Body of pancreas (tissue), 4 donors: ENCODE data around the gene FBN1.

Experiments used
- POLR2A ChIP-seq, 3 donors: fragments of 450-650 bp; IDR thresholded peaks; one replicate each; pipeline ENCODE4 v1.6.1; 2016; ENCODE audit warnings: antibody characterized with exemption in 3 of 3, mild to moderate bottlenecking in 2 of 3
- TF ChIP-seq, protein P1 (sequence below), 7 experiments: fragments of 450-650 bp in 4 of 7; fragments of 200-600 bp in 3 of 7; sonication (generic) in 3 of 7; IDR thresholded peaks; one replicate each; pipeline ENCODE4 v1.5.1; 2016 to 2019; ENCODE audit warnings: antibody characterized with exemption in 7 of 7

- TF ChIP-seq POLR2A (IDR thresholded peaks at IDR 0.05): no peak
- TF ChIP-seq, protein P1, sequence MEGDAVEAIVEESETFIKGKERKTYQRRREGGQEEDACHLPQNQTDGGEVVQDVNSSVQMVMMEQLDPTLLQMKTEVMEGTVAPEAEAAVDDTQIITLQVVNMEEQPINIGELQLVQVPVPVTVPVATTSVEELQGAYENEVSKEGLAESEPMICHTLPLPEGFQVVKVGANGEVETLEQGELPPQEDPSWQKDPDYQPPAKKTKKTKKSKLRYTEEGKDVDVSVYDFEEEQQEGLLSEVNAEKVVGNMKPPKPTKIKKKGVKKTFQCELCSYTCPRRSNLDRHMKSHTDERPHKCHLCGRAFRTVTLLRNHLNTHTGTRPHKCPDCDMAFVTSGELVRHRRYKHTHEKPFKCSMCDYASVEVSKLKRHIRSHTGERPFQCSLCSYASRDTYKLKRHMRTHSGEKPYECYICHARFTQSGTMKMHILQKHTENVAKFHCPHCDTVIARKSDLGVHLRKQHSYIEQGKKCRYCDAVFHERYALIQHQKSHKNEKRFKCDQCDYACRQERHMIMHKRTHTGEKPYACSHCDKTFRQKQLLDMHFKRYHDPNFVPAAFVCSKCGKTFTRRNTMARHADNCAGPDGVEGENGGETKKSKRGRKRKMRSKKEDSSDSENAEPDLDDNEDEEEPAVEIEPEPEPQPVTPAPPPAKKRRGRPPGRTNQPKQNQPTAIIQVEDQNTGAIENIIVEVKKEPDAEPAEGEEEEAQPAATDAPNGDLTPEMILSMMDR (IDR thresholded peaks at IDR 0.05): no peak
These were observed 279.9 kb downstream of the FBN1 start for GRCh38 chr15:48365575-48365974.
